Measurements from ENCODE around the gene UBE2R2. TPM values are rescaled to one million over a fixed set of nuclear protein-coding genes. Genes with fewer than 3 reads are reported as not detected.

UBE2R2 gene
- total RNA-seq, 2 experiments from 2014 or later = 13.7 to 57.3 TPM

GRCh38 chr9:33932078-33932807, 115.3 kb downstream of the UBE2R2 start:
- no peaks in the 10 kb centered on the region for H3K9me3 ChIP-seq (ENCODE audit: low read length)
- H3K4me3 ChIP-seq (ENCODE audit: low read depth, low read length, poor library complexity, severe bottlenecking) = no peak overlapping the region
- TF ChIP-seq EZH2phosphoT487 (IDR thresholded peaks at IDR 0.05; ENCODE audit: borderline replicate concordance, low read depth, low read length) (no peak), CTCF (conservative IDR thresholded peaks at IDR 0.05; ENCODE audit: low read length) (no peak)
- no peak overlapping the region for H2AFZ ChIP-seq (ENCODE audit: low read length)
- H3K79me2 ChIP-seq (ENCODE audit: insufficient read depth, low read depth, low read length) = no peaks in the 10 kb centered on the region
- POLR2A ChIA-PET = interaction anchor here (0.6 to 0.8 kb wide), 3 partner anchors 39 to 141 kb away, joined by 3 read pairs; no protein-coding TSS in a partner anchor
- H3K27ac ChIP-seq (ENCODE audit: low read depth, low read length, poor library complexity, severe bottlenecking) = no peak overlapping the region
- H3K9me2 ChIP-seq (ENCODE audit: insufficient read depth, low read length) = no peaks in the 10 kb centered on the region
- H3K4me1 ChIP-seq (ENCODE audit: insufficient read depth, low read length, poor library complexity, severe bottlenecking) = no peaks in the 10 kb centered on the region
- H3K4me2 ChIP-seq (ENCODE audit: low read length) = no peak overlapping the region
- H3K36me3 ChIP-seq (ENCODE audit: insufficient read depth, low read length) = peaks cover 96% of the 10 kb centered on the region
- intact Hi-C loops (cut with micrococcal nuclease; ENCODE audit: unreplicated experiment) = no loop called here
- H4K20me1 ChIP-seq (ENCODE audit: insufficient read depth, low read length) = no peaks in the 10 kb centered on the region
- no peak for DNase-seq (ENCODE audit: low spot score)
- no TSS peak for BruUV-seq (replicated peaks)
- CTCF ChIA-PET (ENCODE audit: unreplicated experiment) = interaction anchor here (0.5 kb wide), 1 partner anchor 212 kb away, joined by 3 read pairs; no protein-coding TSS in a partner anchor

GRCh38 chr9:33934188-33934878, 117.4 kb downstream of the UBE2R2 start:
- H3K79me2 ChIP-seq (ENCODE audit: insufficient read depth, low read depth, low read length) = no peaks in the 10 kb centered on the region
- no peaks in the 10 kb centered on the region for H3K9me3 ChIP-seq (ENCODE audit: low read length)
- DNase-seq (ENCODE audit: low spot score) = no peak
- H3K36me3 ChIP-seq (ENCODE audit: insufficient read depth, low read length) = peaks cover 96% of the 10 kb centered on the region
- BruUV-seq (replicated peaks) = TSS peak; percentile 47
- no peaks in the 10 kb centered on the region for H3K9me2 ChIP-seq (ENCODE audit: insufficient read depth, low read length)
- no peaks in the 10 kb centered on the region for H4K20me1 ChIP-seq (ENCODE audit: insufficient read depth, low read length)
- no peak overlapping the region for H3K4me2 ChIP-seq (ENCODE audit: low read length)
- CTCF ChIA-PET (ENCODE audit: unreplicated experiment) = interaction anchor here (1.1 kb wide), 1 partner anchor 9 kb away, joined by 3 read pairs; no protein-coding TSS in a partner anchor
- intact Hi-C loops (cut with micrococcal nuclease; ENCODE audit: unreplicated experiment) = no loop called here
- POLR2A ChIA-PET = interaction anchor here (0.7 to 1.0 kb wide), 2 partner anchors 9 to 39 kb away, joined by 4 read pairs; no protein-coding TSS in a partner anchor
- no peak overlapping the region for H3K4me3 ChIP-seq (ENCODE audit: low read depth, low read length, poor library complexity, severe bottlenecking)
- H2AFZ ChIP-seq (ENCODE audit: low read length) = no peak overlapping the region
- no peaks in the 10 kb centered on the region for H3K4me1 ChIP-seq (ENCODE audit: insufficient read depth, low read length, poor library complexity, severe bottlenecking)
- no peak overlapping the region for H3K27ac ChIP-seq (ENCODE audit: low read depth, low read length, poor library complexity, severe bottlenecking)
- no peak for TF ChIP-seq EZH2phosphoT487 (IDR thresholded peaks at IDR 0.05; ENCODE audit: borderline replicate concordance, low read depth, low read length)
- no peak for TF ChIP-seq CTCF (conservative IDR thresholded peaks at IDR 0.05; ENCODE audit: low read length)

Measured in OCI-LY7 (cell line).